Measurements from ENCODE around the gene CIROP. TPM values are rescaled to one million over a fixed set of nuclear protein-coding genes. Genes with fewer than 3 reads are reported as not detected.

The CIROP gene
- total RNA-seq, 1 experiment from 2014 or later = not detected

- Histone ChIP-seq H3K9me3 (ENCODE audit: control insufficient read depth, low read depth, low read length) (no peaks in the 10 kb centered on the region), H3K4me1 (ENCODE audit: insufficient read depth, low read length) (peaks cover 3% of the 10 kb centered on the region; the same call in 1 of the 2 replicates), H3K18ac (ENCODE audit: insufficient read length, low read depth, low read length) (peak overlapping the region; percentile 77), H4K8ac (replicated peaks; ENCODE audit: insufficient read length, low read depth, low read length) (no peak overlapping the region), H3K79me1 (ENCODE audit: insufficient read depth, low read depth, low read length, poor library complexity, severe bottlenecking) (no peaks in the 10 kb centered on the region), H3K27ac (ENCODE audit: insufficient read length, low read depth, low read length) (no peak overlapping the region), H2AK5ac (ENCODE audit: insufficient read length, low read length) (no peak overlapping the region), H3K79me2 (ENCODE audit: insufficient read depth, low read length) (no peaks in the 10 kb centered on the region; the same call in 1 of the 2 replicates), H3K56ac (ENCODE audit: insufficient read length, low read depth, low read length) (no peak overlapping the region), H2BK20ac (ENCODE audit: low read depth, low read length, poor library complexity, severe bottlenecking) (no peak overlapping the region), H3T11ph (ENCODE audit: low read length) (no peak overlapping the region), H3K4me2 (ENCODE audit: insufficient read depth, insufficient read length, low read length) (no peak overlapping the region), H3K27me3 (ENCODE audit: insufficient read depth, low read length) (no peaks in the 10 kb centered on the region), H4K5ac (ENCODE audit: insufficient read length, low read depth, low read length) (no peak overlapping the region), H4K91ac (ENCODE audit: insufficient read length, low read depth, low read length) (no peak overlapping the region), H2BK12ac (ENCODE audit: insufficient read length, low read depth, low read length) (peak overlapping the region; percentile 77), H2BK15ac (ENCODE audit: low read depth, low read length) (no peak overlapping the region), H3K14ac (ENCODE audit: insufficient read depth, low read length) (peak overlapping the region; percentile 74), H3K23ac (ENCODE audit: insufficient read length, low read depth, low read length) (no peak overlapping the region), H4K20me1 (ENCODE audit: control insufficient read depth, insufficient read depth, insufficient read length) (no peaks in the 10 kb centered on the region), H2BK5ac (ENCODE audit: insufficient read length, low read length) (no peak overlapping the region), H2AFZ (ENCODE audit: low read length) (no peak overlapping the region), H3K4ac (ENCODE audit: low read depth, low read length) (no peak overlapping the region), H3K9ac (ENCODE audit: extremely low read depth, insufficient read length, low read length) (no peak overlapping the region), H3K23me2 (ENCODE audit: insufficient read length, low read depth, low read length, poor library complexity, severe bottlenecking) (no peaks in the 10 kb centered on the region), H2BK120ac (ENCODE audit: low read depth, low read length, poor library complexity, severe bottlenecking) (no peak overlapping the region)
- peak overlapping the region in 1 of 2 experiments; percentile 35; a peak in 3 of 5 replicates for H3K4me3 Mint-ChIP-seq
- no peaks in the 10 kb centered on the region for H3K9me3 Mint-ChIP-seq
- no peak for TF ChIP-seq CTCF (conservative IDR thresholded peaks at IDR 0.05)
- peaks cover 37 to 43% (median 37%) of the 10 kb centered on the region in 3 experiments for H3K36me3 Mint-ChIP-seq (ENCODE audit: insufficient read depth in 1 of 3, low read depth in 3 of 3)
- DNase-seq = peak; percentile 86
- peak overlapping the region in 2 of 3 experiments; percentile 23 to 42; a peak in 4 of 7 replicates for H3K27ac Mint-ChIP-seq
- H3K4me1 Mint-ChIP-seq = peaks cover 23 to 39% of the 10 kb centered on the region in 2 experiments
- no peaks in the 10 kb centered on the region; the same call in 1 of the 2 replicates for H3K27me3 Mint-ChIP-seq (ENCODE audit: low read depth)
- no CpG with 5 or more reads among the region's 28 CpGs for WGBS (ENCODE audit: extremely low coverage, insufficient read length, low lambda C conversion rate)
These were observed 49.3 kb upstream of the CIROP start for GRCh38 chr14:23153851-23154796.

Measured in H9 (cell line).